Activated T-cell treated with anti-CD3 and anti-CD28 coated beads, Interleukin-2, amount 50 U/mL, for 72 hours (primary cell): ENCODE measurements around the gene SKAP1. TPM values are rescaled to one million over a fixed set of nuclear protein-coding genes. Genes with fewer than 3 reads are reported as not detected.
A peak's percentile ranks its signal among the peaks of the same experiment; 100 is the strongest.
"Not testable (repeated sequence)": the region's sequence is repeated elsewhere in the genome, so short reads cannot be mapped to it uniquely, and the experiment has no call there.

Experiments
- ATAC-seq, 2 donors: fragments of 150-1000 bp; cut with Tn5 transposase; replicated peaks in 1 of 2; 2 replicates each; pipeline ENCODE4 v1.10.0; 2021; ENCODE audit warnings: moderate library complexity in 2 of 2, mild to moderate bottlenecking in 1 of 2
- DNase-seq, 2 donors: peaks; one replicate each; pipeline ENCODE4 v3.0.0; 2021 to 2022; ENCODE audit warnings: mixed read lengths in 1 of 2
- H3K27ac Mint-ChIP-seq: one replicate; pipeline ENCODE4 v1.8.0; 2022; ENCODE audit warnings: mild to moderate bottlenecking, moderate library complexity, mixed read lengths
- H3K27me3 Mint-ChIP-seq: one replicate; pipeline ENCODE4 v1.8.0; 2022; ENCODE audit warnings: low read depth, mixed read lengths
- H3K36me3 Mint-ChIP-seq, 2 donors: one replicate each; pipeline ENCODE4 v1.8.0; 2022; ENCODE audit warnings: mixed read lengths in 2 of 2, mild to moderate bottlenecking in 1 of 2; ENCODE audit not compliant: insufficient read depth in 2 of 2
- H3K4me1 Mint-ChIP-seq: one replicate; pipeline ENCODE4 v1.8.0; 2022; ENCODE audit warnings: low read depth, mixed read lengths
- H3K4me3 Mint-ChIP-seq, 2 donors: one replicate each; pipeline ENCODE4 v1.8.0; 2022; ENCODE audit warnings: mild to moderate bottlenecking in 2 of 2, mixed read lengths in 2 of 2, moderate library complexity in 2 of 2
- H3K9me3 Mint-ChIP-seq, 2 donors: one replicate each; pipeline ENCODE4 v1.8.0; 2022; ENCODE audit warnings: mixed read lengths in 2 of 2
- total RNA-seq, 2 donors: library from RNA; stranded (reverse); gene quantifications; one replicate each; pipeline ENCODE4 v1.2.3, GENCODE V29; 2022

Gene SKAP1
- total RNA-seq, 2 donors from 2014 or later = 96.6 to 108 TPM

- no peaks in the 10 kb centered on the region for H3K36me3 Mint-ChIP-seq
- peaks cover 21% of the 10 kb centered on the region for H3K4me1 Mint-ChIP-seq
- peak in 1 of 2 donors; percentile 19 for ATAC-seq
- no peak overlapping the region for H3K4me3 Mint-ChIP-seq
- H3K27me3 Mint-ChIP-seq = no peaks in the 10 kb centered on the region
- no peak for DNase-seq
- no peak overlapping the region for H3K27ac Mint-ChIP-seq
- H3K9me3 Mint-ChIP-seq = no peaks in the 10 kb centered on the region
Measured at GRCh38 chr17:48261297-48261880, 168.6 kb downstream of the SKAP1 start.

- no peak overlapping the region for H3K4me3 Mint-ChIP-seq
Measured at GRCh38 chr17:48259694-48260291, 170.2 kb downstream of the SKAP1 start.

GRCh38 chr17:48258331-48258730 is 171.7 kb downstream of the SKAP1 start:
- Mint-ChIP-seq H3K4me1 (no peaks in the 10 kb centered on the region), H3K36me3 (no peaks in the 10 kb centered on the region), H3K4me3 (no peak overlapping the region), H3K27me3 (no peaks in the 10 kb centered on the region), H3K9me3 (no peaks in the 10 kb centered on the region), H3K27ac (no peak overlapping the region)
- ATAC-seq = no peak
- no peak for DNase-seq

More at GRCh38 chr17:48259694-48260291, 170.2 kb downstream of the SKAP1 start:
- Mint-ChIP-seq H3K27ac (no peak overlapping the region), H3K4me1 (peaks cover 6% of the 10 kb centered on the region), H3K36me3 (no peaks in the 10 kb centered on the region), H3K27me3 (no peaks in the 10 kb centered on the region), H3K9me3 (no peaks in the 10 kb centered on the region)
- DNase-seq (no peak), ATAC-seq (no peak)

- no peaks in the 10 kb centered on the region for H3K27me3 Mint-ChIP-seq
- no peaks in the 10 kb centered on the region for H3K36me3 Mint-ChIP-seq
- peaks cover 5% of the 10 kb centered on the region for H3K4me1 Mint-ChIP-seq
- no peak overlapping the region for H3K4me3 Mint-ChIP-seq
- H3K27ac Mint-ChIP-seq = no peak overlapping the region
- ATAC-seq (no peak), DNase-seq (no peak)
- H3K9me3 Mint-ChIP-seq = no peaks in the 10 kb centered on the region
Measured at GRCh38 chr17:48255759-48256158, 174.3 kb downstream of the SKAP1 start.

GRCh38 chr17:48254896-48255295 is 175.1 kb downstream of the SKAP1 start:
- Mint-ChIP-seq H3K36me3 (no peaks in the 10 kb centered on the region), H3K27ac (no peak overlapping the region), H3K4me1 (peaks cover 5% of the 10 kb centered on the region), H3K9me3 (no peaks in the 10 kb centered on the region), H3K4me3 (no peak overlapping the region), H3K27me3 (no peaks in the 10 kb centered on the region)
- ATAC-seq (no peak), DNase-seq (no peak)

- no peaks in the 10 kb centered on the region for H3K27me3 Mint-ChIP-seq
Measured at GRCh38 chr17:48253975-48254374, 176.0 kb downstream of the SKAP1 start.

GRCh38 chr17:48251950-48252349 is 178.1 kb downstream of the SKAP1 start:
- Mint-ChIP-seq H3K27me3 (no peaks in the 10 kb centered on the region), H3K36me3 (no peaks in the 10 kb centered on the region), H3K4me3 (no peak overlapping the region), H3K4me1 (peaks cover 6% of the 10 kb centered on the region), H3K27ac (peak overlapping the region; percentile 25), H3K9me3 (no peaks in the 10 kb centered on the region)
- no peak for DNase-seq
- no peak for ATAC-seq

More at GRCh38 chr17:48253975-48254374, 176.0 kb downstream of the SKAP1 start:
- H3K4me3 Mint-ChIP-seq = no peak overlapping the region
- H3K4me1 Mint-ChIP-seq = peaks cover 5% of the 10 kb centered on the region
- no peak for DNase-seq
- H3K27ac Mint-ChIP-seq = no peak overlapping the region
- no peaks in the 10 kb centered on the region for H3K9me3 Mint-ChIP-seq
- H3K36me3 Mint-ChIP-seq = no peaks in the 10 kb centered on the region
- ATAC-seq = no peak

GRCh38 chr17:48250949-48251348 is 179.1 kb downstream of the SKAP1 start:
- Mint-ChIP-seq H3K9me3 (no peaks in the 10 kb centered on the region), H3K27me3 (no peaks in the 10 kb centered on the region), H3K4me3 (no peak overlapping the region), H3K4me1 (peaks cover 16% of the 10 kb centered on the region), H3K36me3 (no peaks in the 10 kb centered on the region), H3K27ac (no peak overlapping the region)
- ATAC-seq = no peak
- DNase-seq = no peak

GRCh38 chr17:48250059-48250458 is 180.0 kb downstream of the SKAP1 start:
- not testable (repeated sequence) for H3K27me3 Mint-ChIP-seq, H3K27ac Mint-ChIP-seq, H3K36me3 Mint-ChIP-seq, ATAC-seq, DNase-seq, H3K4me3 Mint-ChIP-seq, H3K9me3 Mint-ChIP-seq
- H3K4me1 Mint-ChIP-seq = peaks cover 17% of the 10 kb centered on the region

GRCh38 chr17:48247603-48248002 is 182.4 kb downstream of the SKAP1 start:
- no peaks in the 10 kb centered on the region for H3K36me3 Mint-ChIP-seq
- ATAC-seq (no peak), DNase-seq (no peak)
- no peaks in the 10 kb centered on the region for H3K27me3 Mint-ChIP-seq
- H3K4me3 Mint-ChIP-seq = no peak overlapping the region
- H3K4me1 Mint-ChIP-seq = peaks cover 22% of the 10 kb centered on the region
- H3K27ac Mint-ChIP-seq = no peak overlapping the region
- H3K9me3 Mint-ChIP-seq = no peaks in the 10 kb centered on the region

- no peaks in the 10 kb centered on the region for H3K9me3 Mint-ChIP-seq
- H3K4me3 Mint-ChIP-seq = no peak overlapping the region
- H3K4me1 Mint-ChIP-seq = peaks cover 22% of the 10 kb centered on the region
- DNase-seq (no peak), ATAC-seq (no peak)
- H3K27ac Mint-ChIP-seq = peak overlapping the region; percentile 10
- no peaks in the 10 kb centered on the region for H3K27me3 Mint-ChIP-seq
- no peaks in the 10 kb centered on the region for H3K36me3 Mint-ChIP-seq
Measured at GRCh38 chr17:48247038-48247437, 183.0 kb downstream of the SKAP1 start.

- H3K27me3 Mint-ChIP-seq = no peaks in the 10 kb centered on the region
- peaks cover 26% of the 10 kb centered on the region for H3K4me1 Mint-ChIP-seq
- no peaks in the 10 kb centered on the region for H3K36me3 Mint-ChIP-seq
- no peak overlapping the region for H3K4me3 Mint-ChIP-seq
- DNase-seq (no peak), ATAC-seq (no peak)
- peak overlapping the region; percentile 10 for H3K27ac Mint-ChIP-seq
- no peaks in the 10 kb centered on the region for H3K9me3 Mint-ChIP-seq
Measured at GRCh38 chr17:48246612-48247011, 183.4 kb downstream of the SKAP1 start.

GRCh38 chr17:48245465-48246033 is 184.5 kb downstream of the SKAP1 start:
- Mint-ChIP-seq H3K27ac (peak overlapping the region; percentile 78), H3K4me1 (peaks cover 35% of the 10 kb centered on the region)
- not testable (repeated sequence) for H3K27me3 Mint-ChIP-seq

GRCh38 chr17:48244814-48245213 is 185.2 kb downstream of the SKAP1 start:
- Mint-ChIP-seq H3K4me3 (no peak overlapping the region), H3K36me3 (no peaks in the 10 kb centered on the region), H3K27me3 (no peaks in the 10 kb centered on the region), H3K4me1 (peaks cover 43% of the 10 kb centered on the region), H3K9me3 (no peaks in the 10 kb centered on the region), H3K27ac (peak overlapping the region; percentile 78)
- DNase-seq (no peak), ATAC-seq (no peak)

More at GRCh38 chr17:48245465-48246033, 184.5 kb downstream of the SKAP1 start:
- H3K9me3 Mint-ChIP-seq, H3K36me3 Mint-ChIP-seq, H3K4me3 Mint-ChIP-seq, ATAC-seq, DNase-seq: not testable (repeated sequence)
